Osteoblast (primary cell): Measurements from ENCODE around the gene RANBP3L. TPM values are rescaled to one million over a fixed set of nuclear protein-coding genes. Genes with fewer than 3 reads are reported as not detected.

Experiments used
- DNase-seq: peaks from one replicate; pipeline ENCODE4 v3.0.0; 2011; ENCODE audit warnings: low spot score, mixed read lengths; ENCODE audit not compliant: insufficient read length; ENCODE audit errors: missing footprints
- H2AFZ ChIP-seq: 2 replicates; pipeline ENCODE4 v1.6.0; 2011; ENCODE audit warnings: mild to moderate bottlenecking, low read length
- H3K27ac ChIP-seq: 2 replicates; pipeline ENCODE4 v1.5.1; 2011; ENCODE audit warnings: mild to moderate bottlenecking, low read depth, low read length, moderate library complexity
- H3K27me3 ChIP-seq: 2 replicates; pipeline ENCODE4 v1.6.0; 2012; ENCODE audit warnings: mild to moderate bottlenecking, control low read depth, inconsistent platforms, low read length, moderate library complexity; ENCODE audit not compliant: insufficient read depth
- H3K36me3 ChIP-seq: 2 replicates; pipeline ENCODE4 v1.5.1; 2011; ENCODE audit warnings: mild to moderate bottlenecking, low read length, control low read depth, moderate library complexity; ENCODE audit not compliant: insufficient read depth
- H3K4me1 ChIP-seq: 2 replicates; pipeline ENCODE4 v1.5.1; 2011; ENCODE audit warnings: mild to moderate bottlenecking, low read length, control low read depth, moderate library complexity; ENCODE audit not compliant: insufficient read depth
- H3K4me2 ChIP-seq: 2 replicates; pipeline ENCODE4 v1.6.0; 2011; ENCODE audit warnings: mild to moderate bottlenecking, low read length; ENCODE audit not compliant: insufficient read depth
- H3K4me3 ChIP-seq: fragments of 200-600 bp; sonication (generic); 3 replicates; pipeline ENCODE4 v1.5.1; 2012; ENCODE audit warnings: mild to moderate bottlenecking, low read length, inconsistent platforms; ENCODE audit not compliant: insufficient read depth
- H3K79me2 ChIP-seq: 2 replicates; pipeline ENCODE4 v1.6.0; 2012; ENCODE audit warnings: mild to moderate bottlenecking, low read length, control low read depth, inconsistent platforms; ENCODE audit not compliant: insufficient read depth
- H3K9me3 ChIP-seq: 2 replicates; pipeline ENCODE4 v1.5.1; 2011; ENCODE audit warnings: low read depth, low read length, control low read depth
- H4K20me1 ChIP-seq: 2 replicates; pipeline ENCODE4 v1.6.0; 2012; ENCODE audit warnings: mild to moderate bottlenecking, low read length, control low read depth; ENCODE audit not compliant: insufficient read depth
- total RNA-seq: library from RNA; depleted of rRNA; stranded (reverse); fragments of >200 nt; gene quantifications from 2 replicates; pipeline ENCODE4 v1.2.3, GENCODE V29; 2012
- TF ChIP-seq, protein P1 (sequence below): IDR thresholded peaks from 2 replicates; pipeline ENCODE4 v1.5.1; 2011; ENCODE audit warnings: mild to moderate bottlenecking, low read depth, low read length, moderate library complexity; ENCODE audit errors: extremely low read depth

Gene RANBP3L
- total RNA-seq, 1 donor = 1.8 TPM

DNA sequence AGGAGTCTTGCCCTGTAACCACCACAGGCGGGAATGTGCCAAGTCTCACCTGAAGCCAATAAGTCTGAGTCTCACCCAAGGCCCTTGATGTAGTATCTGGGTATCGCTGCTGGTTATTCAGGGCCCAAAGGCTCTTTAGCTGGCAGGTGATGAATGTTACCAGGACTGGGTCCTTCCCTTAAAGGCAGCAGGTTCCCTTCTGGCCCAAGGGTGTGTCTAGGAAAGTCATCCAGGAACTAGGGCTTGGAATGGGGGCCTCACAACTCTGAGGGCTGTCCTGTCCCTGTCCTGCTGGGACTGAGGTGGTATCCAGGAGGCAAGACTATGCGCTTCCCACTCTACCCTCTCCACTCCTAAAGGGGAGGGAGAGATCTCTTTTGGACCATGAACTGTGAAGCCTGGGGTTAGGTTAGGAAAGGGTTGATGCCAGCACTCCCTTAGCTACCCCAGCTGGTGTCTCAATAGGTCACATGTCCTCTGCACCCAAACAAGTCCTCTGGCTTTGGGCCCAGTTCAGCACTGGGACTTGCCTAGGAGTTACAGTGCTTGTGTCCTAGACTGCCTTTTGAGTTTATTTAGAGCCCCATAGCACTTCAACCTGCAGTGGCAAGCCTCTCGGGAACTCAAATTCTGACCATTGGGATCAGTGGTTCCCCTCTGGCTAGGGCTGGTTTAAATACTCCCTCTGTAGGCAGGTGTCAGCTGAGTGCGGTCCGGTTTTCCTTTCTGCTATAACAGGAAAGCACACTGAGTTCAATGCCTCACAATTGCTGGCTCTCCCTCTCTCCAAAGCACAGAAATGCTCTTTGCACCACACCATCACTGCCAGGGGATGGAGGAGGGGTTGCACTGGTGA lies 22.5 kb upstream of the RANBP3L start:
- no peaks in the 10 kb centered on the region for H3K4me1 ChIP-seq
- H3K4me3 ChIP-seq = no peak overlapping the region
- no peaks in the 10 kb centered on the region for H3K79me2 ChIP-seq
- no peak overlapping the region for H3K4me2 ChIP-seq
- no peak for DNase-seq
- H3K27me3 ChIP-seq = no peaks in the 10 kb centered on the region
- H4K20me1 ChIP-seq = no peaks in the 10 kb centered on the region
- TF ChIP-seq, protein P1, sequence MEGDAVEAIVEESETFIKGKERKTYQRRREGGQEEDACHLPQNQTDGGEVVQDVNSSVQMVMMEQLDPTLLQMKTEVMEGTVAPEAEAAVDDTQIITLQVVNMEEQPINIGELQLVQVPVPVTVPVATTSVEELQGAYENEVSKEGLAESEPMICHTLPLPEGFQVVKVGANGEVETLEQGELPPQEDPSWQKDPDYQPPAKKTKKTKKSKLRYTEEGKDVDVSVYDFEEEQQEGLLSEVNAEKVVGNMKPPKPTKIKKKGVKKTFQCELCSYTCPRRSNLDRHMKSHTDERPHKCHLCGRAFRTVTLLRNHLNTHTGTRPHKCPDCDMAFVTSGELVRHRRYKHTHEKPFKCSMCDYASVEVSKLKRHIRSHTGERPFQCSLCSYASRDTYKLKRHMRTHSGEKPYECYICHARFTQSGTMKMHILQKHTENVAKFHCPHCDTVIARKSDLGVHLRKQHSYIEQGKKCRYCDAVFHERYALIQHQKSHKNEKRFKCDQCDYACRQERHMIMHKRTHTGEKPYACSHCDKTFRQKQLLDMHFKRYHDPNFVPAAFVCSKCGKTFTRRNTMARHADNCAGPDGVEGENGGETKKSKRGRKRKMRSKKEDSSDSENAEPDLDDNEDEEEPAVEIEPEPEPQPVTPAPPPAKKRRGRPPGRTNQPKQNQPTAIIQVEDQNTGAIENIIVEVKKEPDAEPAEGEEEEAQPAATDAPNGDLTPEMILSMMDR = no peak
- no peaks in the 10 kb centered on the region for H3K36me3 ChIP-seq
- H3K9me3 ChIP-seq = no peaks in the 10 kb centered on the region
- no peak overlapping the region for H3K27ac ChIP-seq
- H2AFZ ChIP-seq = no peak overlapping the region

DNA sequence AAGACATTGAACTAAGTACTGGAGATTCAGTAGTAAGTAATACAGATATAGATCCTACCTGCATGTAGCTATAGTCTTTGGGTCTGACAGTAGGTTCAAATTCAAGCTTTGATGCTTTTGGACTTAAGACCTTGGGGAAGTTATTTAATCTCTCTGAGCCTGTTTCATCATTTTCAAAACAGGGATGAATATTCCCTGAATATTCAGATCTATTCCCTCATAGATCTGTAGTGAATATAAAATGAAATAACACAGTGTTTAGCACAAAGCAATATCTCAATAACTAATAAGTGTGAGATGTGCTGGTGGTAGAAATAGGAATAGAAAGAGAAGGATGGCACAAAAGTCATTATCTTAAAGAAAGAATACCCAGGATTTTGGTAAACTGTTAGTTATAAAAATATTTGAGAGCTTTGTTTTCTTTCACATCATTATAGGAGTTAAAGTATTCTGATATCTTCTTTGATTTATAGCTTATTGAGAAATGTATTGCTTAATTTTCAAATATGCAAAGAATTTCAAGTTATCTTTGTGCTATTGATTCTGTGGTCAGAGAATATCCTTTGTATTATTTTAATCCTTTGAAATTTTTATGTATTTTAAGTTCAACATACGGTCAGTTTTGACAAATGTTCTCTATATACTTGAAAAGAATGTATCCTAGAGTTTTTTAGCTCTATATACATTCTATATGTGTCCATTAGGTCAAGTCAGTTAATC lies 11.4 kb upstream of the RANBP3L start:
- H3K9me3 ChIP-seq = no peaks in the 10 kb centered on the region
- H3K4me2 ChIP-seq = no peak overlapping the region
- no peak overlapping the region for H3K4me3 ChIP-seq
- H3K4me1 ChIP-seq = no peaks in the 10 kb centered on the region
- H3K79me2 ChIP-seq = no peaks in the 10 kb centered on the region
- H3K27me3 ChIP-seq = no peaks in the 10 kb centered on the region
- H4K20me1 ChIP-seq = no peaks in the 10 kb centered on the region
- TF ChIP-seq, protein P1 = no peak
- H3K36me3 ChIP-seq = no peaks in the 10 kb centered on the region
- H2AFZ ChIP-seq = peak overlapping the region; percentile 46
- H3K27ac ChIP-seq = no peak overlapping the region
- DNase-seq = no peak

DNA sequence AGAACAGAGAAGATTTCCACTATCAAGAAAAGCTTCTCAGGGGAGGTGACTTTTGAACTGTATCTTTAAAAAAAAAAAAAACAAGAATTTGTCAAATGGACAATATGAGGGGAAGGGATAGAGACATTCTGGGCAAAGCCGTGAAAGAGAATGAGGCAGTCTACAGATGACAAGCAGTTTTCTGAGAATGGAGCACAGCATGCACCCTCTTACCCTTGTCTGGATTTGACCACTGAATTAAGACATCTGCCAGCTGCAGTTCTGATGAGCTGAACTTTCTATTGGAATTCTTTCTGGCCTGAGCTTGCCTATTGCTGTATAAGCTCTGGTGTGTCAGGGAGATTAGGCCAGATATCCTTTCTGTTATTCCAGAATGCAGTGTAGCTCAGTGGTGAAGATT lies 10.3 kb upstream of the RANBP3L start:
- Histone ChIP-seq H3K4me1 (no peaks in the 10 kb centered on the region), H3K27me3 (no peaks in the 10 kb centered on the region), H3K9me3 (no peaks in the 10 kb centered on the region), H3K27ac (no peak overlapping the region), H2AFZ (no peak overlapping the region), H3K4me2 (no peak overlapping the region), H3K4me3 (no peak overlapping the region), H4K20me1 (no peaks in the 10 kb centered on the region), H3K36me3 (no peaks in the 10 kb centered on the region), H3K79me2 (no peaks in the 10 kb centered on the region)
- TF ChIP-seq, protein P1 = no peak
- no peak for DNase-seq

DNA sequence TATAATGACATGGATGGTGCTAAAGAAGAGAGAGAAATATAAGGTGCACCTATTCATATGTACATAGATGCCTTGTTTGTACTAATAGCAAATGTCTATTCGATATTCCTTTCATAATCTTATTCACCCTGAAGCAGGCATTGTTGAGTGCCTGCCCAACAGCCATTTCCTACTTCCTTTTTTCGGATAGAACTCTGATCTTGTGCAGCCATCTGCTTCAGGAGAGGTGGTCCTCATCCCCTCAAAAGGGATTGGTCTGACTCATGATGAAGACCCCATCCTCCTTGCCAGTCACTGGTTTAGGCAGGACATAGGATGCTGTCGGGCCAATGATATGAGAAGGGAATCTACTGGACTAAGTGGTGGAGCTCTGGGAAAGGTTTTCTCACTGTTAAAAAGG lies 8.4 kb upstream of the RANBP3L start:
- no peak overlapping the region for H3K4me3 ChIP-seq
- DNase-seq = no peak
- H3K36me3 ChIP-seq = no peaks in the 10 kb centered on the region
- peaks cover 4% of the 10 kb centered on the region for H3K4me1 ChIP-seq
- H3K27me3 ChIP-seq = no peaks in the 10 kb centered on the region
- H3K9me3 ChIP-seq = no peaks in the 10 kb centered on the region
- TF ChIP-seq, protein P1 = no peak
- H4K20me1 ChIP-seq = no peaks in the 10 kb centered on the region
- H3K4me2 ChIP-seq = no peak overlapping the region
- no peaks in the 10 kb centered on the region for H3K79me2 ChIP-seq
- H3K27ac ChIP-seq = no peak overlapping the region
- H2AFZ ChIP-seq = no peak overlapping the region
